Measurements from ENCODE around the gene CDYL. TPM values are rescaled to one million over a fixed set of nuclear protein-coding genes. Genes with fewer than 3 reads are reported as not detected.
A peak's percentile ranks its signal among the peaks of the same experiment; 100 is the strongest.

Gene CDYL
- total RNA-seq, 1 experiment from 2014 or later = 13.0 TPM

DNA sequence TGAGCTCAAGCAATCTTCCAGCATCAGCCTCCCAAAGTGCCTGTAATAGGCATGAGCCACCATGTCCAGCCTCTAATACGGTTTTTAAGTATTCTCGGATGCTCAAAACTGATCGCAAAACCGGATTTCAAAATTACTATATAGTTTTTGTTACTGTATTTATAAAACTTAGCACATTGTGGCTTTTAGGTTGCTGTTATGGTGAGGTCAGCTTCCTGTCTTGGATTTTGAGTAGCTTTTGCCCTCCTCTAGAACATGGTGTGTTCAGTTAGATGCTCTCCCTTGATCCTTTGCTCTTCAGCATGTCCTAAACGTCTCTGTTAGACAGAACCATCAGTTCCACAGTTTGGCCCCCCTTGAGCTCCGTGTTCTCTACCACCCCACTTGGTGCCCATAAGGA lies 131.4 kb downstream of the CDYL start:
- no peak for DNase-seq (ENCODE audit: low read depth)

DNA sequence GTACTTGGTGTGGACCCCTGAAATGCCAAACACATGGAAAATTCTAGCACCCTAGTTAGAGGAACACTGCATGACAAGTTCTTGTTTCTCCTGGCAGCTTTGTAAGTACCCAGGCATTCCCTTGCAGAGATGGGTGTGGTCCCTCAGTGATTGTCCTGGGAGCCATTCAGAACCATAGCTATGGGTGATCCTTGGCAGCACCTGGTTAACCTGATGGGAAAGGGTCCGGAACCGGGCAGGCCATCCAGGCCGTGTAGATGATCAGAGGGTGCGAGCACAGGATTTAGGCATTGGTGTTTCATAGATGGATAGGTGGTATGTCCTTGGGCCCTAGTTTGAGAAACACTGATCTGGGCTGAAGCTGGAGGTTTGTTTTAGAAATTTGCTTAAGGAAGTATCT lies 131.9 kb downstream of the CDYL start:
- DNase-seq (ENCODE audit: low read depth) = no peak

DNA sequence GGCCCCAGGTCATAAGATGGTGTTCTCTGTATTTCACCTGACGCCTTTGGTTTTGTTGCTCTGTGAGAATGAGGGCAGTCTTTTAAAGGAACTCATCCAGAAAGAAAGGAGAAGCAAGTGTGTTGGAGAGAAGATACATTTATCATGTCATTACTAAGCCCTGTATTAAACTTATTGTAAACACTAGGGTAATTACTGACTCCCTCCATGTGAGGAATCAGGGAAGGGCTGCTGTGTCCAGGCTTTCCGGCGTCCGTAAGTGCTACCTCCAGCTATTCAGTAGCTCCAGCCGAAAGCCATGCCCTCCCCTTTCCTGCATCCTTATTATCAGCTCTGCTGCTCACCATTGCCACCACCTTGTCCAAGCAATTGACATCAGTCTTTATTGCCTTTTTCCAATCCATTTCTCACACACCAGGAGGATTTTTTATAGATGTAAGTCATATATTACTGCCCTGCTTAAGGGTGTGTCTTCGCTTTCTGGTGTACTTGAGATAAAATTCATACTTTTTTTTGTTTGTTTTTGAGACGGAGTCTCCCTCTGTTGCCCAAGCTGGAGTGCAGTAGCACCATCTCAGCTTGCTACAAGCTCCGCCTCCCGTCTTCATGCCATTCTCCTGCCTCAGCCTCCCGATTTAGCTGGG lies 133.0 kb downstream of the CDYL start:
- no peak for DNase-seq (ENCODE audit: low read depth)

DNA sequence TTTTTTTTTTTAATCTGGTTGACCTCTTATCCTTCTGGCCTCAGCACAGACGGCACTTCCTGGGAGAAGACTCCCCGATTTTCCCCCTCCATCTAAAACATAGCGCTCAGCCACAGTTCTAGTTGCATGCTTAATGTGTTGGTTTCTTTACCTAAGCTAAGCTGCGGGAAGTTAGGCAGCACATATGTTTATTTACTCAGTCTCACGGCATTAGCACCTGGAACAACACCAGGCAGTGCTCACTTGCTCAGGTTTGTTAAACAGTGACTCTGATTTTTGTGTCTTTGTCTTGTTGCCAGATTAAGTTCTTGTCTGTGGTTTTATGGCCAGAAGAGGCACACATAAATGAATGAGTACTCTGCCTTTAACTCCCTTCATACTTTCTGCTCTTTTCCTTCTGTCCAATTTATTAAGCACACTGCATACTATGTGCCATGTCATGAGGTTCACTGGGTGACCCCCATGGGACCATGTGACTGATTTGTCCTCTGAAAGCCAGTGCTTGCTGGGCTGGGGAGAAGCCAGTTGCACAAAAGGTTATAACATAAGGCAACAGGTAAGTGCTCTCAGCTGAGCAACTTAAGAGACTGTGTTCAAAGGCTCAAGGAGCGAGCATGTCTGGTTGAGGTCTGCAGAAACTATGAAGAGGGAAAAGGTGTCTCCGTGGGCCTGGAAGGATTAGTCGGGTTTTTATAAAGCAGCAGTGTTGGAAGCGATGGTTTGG lies 134.0 kb downstream of the CDYL start:
- no peak for DNase-seq (ENCODE audit: low read depth)

DNA sequence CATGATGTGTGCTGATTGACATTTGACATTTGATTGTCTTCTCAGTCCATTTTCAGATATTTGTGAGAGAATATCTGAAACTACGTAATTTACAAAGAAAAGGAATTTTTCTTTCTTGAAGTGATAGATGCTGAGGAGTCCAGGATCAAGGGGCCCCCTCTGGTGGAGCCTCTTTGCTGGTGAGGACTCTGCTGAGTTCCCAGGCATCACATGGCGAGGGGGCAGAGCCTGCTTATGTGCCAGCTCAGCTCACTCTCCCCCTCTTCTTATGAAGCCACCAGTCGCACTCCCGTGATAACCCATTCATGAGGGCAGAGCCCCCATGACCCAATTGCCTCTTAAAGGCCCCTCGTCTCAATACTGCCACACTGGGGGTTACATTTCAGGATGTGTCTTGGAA lies 136.4 kb downstream of the CDYL start:
- no peak for DNase-seq (ENCODE audit: low read depth)

DNA sequence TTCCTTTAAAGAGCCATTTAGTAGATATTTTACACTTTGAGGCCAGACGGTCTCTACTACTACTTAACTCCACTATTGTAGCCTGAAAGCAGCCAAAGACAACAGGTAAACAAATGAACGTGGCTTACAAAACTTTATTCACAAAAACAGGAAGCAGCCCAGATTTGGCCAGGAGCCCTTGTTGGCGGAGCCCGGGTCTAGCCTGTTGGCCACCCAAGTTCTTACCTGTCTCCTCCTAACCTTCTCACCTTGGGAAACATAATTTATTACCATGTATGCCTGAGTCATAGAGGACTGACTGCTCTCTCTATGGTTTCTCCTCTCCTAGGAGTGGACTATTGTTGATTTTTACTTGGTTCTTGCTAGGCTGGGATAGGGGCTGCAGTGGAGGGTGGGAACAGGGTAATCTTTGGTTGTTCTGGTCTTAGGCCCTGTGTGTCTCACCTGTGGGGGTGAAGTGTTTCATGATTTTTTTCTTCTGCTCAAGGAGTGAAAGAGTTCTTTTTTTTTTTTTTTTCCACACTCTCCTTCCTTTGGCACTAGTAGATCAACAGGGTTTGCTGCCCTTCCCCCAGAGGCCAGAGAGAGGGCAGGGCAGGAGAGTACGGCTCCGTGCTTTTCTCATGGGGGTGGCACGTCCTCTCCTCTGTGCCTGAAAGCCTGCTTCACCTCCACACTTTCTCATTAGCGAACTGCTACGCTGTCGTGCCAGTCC lies 137.7 kb downstream of the CDYL start:
- no peak for DNase-seq (ENCODE audit: low read depth)

DNA sequence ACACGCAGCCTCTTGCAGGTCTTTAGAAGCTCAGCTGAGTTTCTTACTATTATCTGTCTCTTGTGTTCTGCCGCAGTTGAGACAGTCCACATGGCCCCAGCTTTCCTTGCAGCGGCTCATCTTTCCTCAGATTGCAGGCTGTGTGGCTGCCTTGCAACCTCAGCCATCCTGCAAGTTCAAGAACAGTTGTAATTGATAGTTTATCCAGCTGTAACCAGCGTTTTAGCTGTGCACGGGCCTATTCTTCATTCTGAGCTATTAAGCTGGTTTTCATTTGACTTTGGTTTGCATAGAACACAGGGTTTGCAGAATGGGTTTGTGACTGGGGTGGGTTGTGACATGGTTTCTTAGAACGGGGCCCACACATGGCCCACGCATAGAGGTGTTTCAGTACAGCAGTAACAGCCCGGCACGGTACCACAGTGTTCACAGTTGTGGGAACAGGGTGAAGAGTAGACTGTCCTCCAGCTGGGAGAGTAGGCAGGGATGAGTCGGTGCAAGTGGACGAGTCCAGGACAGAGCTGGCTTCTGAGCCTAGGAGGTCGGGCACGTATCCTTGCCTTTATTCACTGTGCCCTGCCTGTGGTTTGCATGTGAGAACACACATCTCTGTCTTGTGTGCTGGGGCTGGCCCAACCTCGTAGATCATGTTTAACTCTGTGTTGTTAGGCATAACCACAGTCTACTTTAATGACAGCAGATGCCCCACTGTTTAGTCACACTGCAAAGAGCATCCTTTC lies 138.4 kb downstream of the CDYL start:
- DNase-seq (ENCODE audit: low read depth) = peak; percentile 81

DNA sequence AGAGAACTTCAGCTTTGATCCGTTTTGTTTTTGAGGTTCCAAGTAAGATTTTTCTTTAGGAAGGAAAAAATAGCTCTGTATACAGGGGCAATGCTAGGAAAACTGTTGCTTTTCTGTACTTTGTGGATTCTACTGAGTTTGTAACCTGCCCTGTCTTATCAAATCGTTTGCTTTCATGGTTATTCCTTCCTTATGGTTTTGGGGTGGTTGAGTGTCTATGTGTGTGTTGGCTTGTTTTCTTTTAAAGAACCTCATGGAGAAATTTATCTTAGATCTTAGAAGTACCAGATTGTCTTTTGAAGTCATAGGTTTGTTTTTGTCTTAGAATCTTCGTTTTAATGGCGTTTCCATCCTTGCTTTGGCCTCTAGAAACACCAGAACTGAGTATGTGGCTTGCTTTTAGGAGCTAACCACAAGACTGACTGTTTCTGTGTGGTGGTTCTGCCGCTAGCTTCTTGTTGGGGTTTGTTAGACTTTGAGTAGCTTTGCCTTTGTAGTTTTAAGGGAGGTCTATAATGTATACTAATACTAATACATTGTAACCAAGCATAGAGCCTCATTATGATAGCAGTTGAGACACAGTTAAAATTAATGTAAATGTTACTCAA lies 140.9 kb downstream of the CDYL start:
- no peak for DNase-seq (ENCODE audit: low read depth)

DNA sequence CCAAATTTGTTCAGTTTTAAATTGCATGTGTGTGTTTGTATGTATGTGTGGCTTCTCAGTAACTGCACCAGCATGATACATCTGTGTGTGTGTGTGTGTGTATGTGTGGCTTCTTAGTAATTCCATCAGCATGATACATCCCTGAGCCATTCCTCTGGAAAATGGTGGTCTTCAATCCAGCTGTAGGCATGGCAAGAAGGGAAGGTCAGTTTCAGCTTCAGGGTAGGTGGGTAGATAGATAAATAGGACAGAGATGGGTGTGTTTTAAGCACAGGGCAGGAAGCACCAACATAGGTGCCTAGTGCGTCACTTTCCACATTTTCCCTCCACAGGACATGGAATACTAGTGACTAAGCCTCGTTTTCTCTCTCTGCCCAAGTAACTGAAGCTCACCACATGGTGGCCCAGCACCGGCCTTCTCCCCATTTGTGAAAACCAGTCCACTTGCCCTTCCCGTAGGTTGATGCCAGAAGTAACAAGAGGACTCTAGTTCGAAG lies 144.8 kb downstream of the CDYL start:
- no peak for DNase-seq (ENCODE audit: low read depth)

DNA sequence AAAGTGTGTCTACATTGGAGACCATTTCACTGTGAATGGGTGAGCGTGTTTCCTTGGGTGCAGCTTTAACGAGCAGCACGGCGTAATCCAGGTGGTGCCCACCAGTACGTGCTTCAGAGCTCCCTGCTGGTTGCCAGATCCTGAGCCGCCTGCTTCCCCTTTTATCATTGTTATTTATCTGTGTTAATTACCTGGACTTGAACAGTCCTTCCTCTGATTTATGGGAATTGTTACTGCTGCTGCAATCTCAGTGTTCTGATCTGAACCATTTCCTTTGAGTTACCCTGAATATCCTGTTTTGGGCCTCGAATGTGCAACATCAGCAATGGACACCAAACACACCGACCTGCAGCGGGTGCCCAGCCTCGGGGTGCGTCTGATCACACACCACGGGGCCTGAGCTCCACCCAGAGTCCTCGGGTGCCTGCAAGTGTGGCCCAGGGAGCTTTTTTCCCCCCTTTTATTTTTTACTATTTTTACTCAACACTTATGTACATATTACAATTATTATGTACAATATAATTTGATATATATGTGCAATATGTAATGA lies 146.4 kb downstream of the CDYL start:
- DNase-seq (ENCODE audit: low read depth) = no peak

DNA sequence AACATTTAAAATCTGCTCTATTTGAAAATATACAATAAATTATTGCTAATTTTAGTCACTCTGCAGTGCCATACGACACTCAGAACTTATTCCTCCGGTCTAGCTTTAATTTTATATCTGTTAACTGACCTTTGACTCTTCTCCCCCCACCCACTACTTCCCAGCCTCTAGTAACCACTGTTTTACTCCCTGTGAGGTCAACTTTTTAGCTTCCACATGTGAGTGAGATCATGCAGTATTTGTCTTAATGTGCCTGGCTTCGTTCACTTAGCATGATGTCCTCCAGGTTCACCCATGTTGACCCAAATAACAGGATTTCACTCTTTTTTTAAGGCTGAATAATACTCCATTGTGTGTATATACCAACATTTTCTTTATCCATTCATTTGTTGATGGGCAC lies 146.9 kb downstream of the CDYL start:
- no peak for DNase-seq (ENCODE audit: low read depth)

DNA sequence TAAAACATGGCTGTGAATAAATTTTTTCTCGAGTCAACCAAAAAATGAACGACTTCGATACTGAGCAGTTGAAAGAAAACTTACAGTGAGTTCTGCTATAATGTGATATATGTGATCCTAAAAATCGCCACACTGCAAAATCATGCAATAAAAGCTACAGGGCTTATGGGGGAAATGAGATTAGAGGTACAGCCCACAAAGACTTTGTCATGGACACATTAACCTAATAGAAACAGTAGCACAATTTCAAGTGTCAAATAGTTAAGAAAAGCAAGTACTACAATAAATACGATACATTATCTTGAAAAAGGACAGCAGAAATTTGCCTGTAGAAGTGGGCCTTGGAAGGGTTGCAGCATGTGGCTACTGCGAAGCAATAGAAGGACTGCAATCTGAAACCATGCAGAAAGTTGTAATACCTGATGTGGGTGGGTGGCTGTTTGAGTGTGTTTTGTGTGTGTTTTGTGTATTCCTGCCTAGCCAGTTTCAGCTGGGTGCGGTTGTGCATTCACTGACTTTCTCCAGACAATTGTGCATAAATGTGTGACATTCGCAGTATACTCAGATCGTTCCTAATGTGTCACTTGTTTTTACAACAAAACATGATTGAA lies 148.6 kb downstream of the CDYL start:
- DNase-seq (ENCODE audit: low read depth) = no peak

DNA sequence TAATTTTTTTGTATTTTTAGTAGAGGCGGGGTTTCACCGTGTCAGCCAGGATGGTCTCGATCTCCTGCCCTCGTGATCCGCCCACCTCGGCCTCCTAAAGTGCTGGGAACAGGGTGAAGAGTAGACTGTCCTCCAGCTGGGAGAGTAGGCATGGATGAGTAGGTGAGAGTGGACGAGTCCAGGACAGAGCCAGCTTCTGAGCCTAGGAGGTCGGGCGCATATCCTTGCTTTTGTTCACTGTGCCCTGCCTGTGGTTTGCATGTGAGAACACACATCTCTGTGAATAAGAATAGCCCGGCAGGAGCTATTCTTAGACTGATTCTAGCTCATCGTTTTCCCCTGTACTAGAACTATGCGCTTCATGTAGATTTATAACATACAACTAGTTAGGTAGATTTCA lies 149.4 kb downstream of the CDYL start:
- DNase-seq (ENCODE audit: low read depth) = no peak

DNA sequence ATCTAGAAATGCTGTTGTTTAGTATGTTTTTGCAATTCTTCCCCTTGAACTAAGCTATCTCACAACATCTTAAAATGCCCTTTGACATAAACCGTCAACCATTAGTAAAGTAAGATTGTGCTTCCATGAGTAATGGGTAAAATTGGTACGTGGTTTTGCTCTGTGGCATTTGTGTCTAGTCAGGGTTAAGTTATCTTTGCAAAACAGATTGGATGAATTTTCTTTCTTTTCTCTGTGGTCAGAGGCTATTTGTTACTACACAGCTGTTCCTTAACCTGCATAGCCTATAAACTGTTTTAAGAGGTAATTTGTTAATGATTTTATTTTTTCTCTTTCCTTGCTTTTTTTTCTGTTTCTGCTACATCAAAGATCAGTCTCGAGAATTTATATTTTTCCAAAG lies 152.2 kb downstream of the CDYL start:
- peak; percentile 80 for DNase-seq (ENCODE audit: low read depth)

DNA sequence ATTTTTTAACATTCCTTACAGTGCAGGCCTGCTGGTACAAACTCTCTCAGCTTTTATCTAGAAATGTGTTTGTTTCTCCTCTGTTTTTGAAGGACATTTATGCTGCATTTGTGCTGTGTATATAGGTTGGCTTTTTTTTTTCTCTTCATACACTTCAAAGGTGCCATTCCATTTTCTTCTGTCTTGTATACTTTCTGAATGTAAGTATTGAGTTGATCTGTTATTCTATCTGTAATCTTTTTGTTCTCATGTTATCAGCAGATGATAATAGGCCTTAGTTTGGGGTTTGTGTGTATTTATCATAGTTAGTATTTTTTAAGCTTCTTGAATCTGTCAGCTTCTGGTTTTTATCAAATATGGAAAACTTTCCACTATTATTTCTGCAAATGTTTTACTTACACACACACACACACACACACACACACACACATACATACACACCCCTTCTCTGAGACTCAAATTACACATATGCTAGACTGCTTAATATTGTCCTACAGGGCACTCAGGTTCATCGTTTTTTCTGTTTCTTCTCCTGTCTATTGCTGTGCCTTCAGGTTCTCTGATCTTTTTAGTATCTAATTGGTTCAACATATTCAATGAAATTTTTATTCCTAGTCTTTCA lies 153.0 kb downstream of the CDYL start:
- no peak for DNase-seq (ENCODE audit: low read depth)

DNA sequence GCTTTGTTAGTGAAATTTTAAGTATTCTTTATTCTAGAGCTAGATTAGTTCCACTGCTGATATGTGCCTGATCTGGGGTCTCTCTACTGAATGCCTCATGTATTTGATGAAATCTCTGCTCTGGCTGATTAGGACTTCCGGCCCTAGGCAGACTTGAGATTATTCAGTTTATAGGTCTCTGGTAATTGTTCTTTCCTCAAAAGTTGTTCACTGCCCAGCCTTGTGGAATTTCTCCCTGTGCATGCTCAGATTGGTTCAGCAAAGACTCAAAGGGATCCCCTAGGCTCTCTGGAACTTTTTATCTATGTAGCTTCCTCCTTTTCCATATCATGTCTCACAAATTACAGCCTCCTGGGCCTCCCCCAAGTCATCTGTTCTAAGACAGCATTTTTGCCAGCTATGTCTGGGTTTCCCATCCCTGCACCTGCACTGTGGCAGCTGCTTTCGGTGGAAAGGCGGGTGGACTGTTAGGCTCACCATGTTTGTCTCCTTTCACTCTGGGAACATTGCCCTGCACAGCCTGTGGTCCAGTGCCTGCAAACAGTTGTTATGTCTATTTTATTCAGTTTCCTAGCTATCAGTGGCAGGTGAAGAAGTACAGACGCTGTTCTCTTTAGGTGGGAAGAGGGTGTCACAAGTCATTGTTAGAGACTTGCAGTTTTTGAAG lies 154.0 kb downstream of the CDYL start:
- DNase-seq (ENCODE audit: low read depth) = no peak

DNA sequence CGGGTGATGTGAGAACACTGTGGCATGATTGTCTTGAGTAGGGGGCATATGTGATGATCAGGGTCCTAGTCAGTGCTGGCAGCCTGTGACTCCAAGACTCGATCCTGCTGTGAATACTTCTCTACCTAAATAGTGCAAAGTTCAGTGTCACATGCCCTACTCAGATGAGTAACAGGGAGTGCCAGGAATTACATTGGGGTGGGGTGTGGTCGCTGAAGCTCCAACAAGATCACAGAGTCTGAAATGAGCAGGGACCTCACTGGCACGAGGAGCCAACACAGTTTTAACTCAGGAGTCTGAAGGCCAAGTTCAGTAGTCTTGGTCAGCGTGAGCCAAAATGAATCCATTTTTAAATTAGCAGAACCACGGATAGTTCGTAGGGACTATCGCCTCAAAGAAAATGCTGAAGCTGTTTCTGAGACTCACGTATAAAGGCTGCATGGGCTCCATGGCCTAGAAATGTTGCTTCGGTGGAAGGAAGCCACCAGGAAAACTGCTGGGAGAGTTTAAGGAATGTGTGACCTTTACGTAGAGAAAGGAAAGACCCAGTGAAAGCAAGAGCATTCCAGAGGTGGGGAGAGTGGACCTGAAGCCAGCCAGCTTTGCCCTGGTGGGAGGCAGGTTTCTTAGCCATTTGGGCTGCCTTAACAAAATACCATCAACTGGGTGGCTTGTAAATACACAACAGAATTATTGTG lies 155.5 kb downstream of the CDYL start:
- no peak for DNase-seq (ENCODE audit: low read depth)

DNA sequence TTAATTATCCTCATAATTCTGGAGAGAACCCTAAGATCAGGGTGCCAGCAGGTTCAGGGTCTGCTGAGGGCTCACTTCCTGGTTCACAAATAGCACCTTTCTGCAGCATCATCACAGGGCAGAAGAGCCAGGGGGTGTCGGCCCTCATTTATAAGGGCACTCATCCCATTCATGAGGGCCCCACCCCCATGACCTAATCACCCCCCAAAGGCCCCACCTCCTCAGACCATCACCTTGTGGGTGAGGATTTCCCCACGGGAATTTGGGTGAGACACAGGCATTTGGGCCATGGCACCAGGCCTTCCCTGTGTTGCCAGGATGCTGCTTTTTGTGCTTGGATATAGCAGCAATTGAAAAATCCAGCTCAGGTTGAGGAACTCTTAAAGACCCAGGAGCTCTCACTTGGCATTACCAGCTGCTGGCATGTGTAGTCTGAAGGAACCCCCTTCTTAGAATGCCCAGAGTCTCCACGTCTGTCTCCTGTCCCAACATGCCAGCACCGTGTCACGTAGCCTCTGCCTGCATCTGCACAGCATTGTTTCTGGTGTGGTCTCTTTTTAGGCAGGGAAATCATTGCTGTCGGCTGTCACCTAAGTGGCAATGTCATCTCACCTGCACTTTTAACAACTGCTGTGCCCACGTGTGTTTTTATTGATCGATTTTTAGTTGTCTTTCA lies 156.2 kb downstream of the CDYL start:
- no peak for DNase-seq (ENCODE audit: low read depth)

DNA sequence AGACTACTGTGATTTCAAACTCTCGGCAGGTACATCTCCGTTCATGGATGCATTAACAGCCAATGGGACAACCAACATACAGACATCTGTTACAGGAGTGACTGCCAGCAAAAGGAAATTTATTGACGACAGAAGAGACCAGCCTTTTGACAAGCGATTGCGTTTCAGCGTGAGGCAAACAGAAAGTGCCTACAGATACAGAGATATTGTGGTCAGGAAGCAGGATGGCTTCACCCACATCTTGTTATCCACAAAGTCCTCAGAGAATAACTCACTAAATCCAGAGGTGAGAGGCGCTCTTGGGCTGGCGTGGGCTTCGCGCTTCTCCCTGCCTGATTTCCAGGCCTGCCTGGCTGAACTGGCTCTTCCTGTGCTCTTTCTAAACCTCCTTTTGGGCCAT lies 159.3 kb downstream of the CDYL start:
- DNase-seq (ENCODE audit: low read depth) = no peak
